OCI-LY3 (cell line): ENCODE measurements around the gene DOCK6.

Experiments
- H2AFZ ChIP-seq: fragments of 200-600, 300-600 bp; shearing (Covaris generic); 2 replicates; pipeline ENCODE4 v1.6.0; 2014; ENCODE audit warnings: antibody characterized with exemption, low read depth, low read length
- H3K27ac ChIP-seq: fragments of 200-600, 300-600 bp; sonication (generic); 2 replicates; pipeline ENCODE4 v1.5.1; 2014; ENCODE audit warnings: mild to moderate bottlenecking, low read length, moderate library complexity, mixed read lengths
- H3K27me3 ChIP-seq: fragments of 200-600, 300-600 bp; sonication (generic); 2 replicates; pipeline ENCODE4 v1.6.1; 2014; ENCODE audit warnings: low read depth, low read length, mixed read lengths
- H3K36me3 ChIP-seq: fragments of 200-600, 300-600 bp; sonication (generic); replicated peaks from 2 replicates; pipeline ENCODE3; 2014; ENCODE audit warnings: low read depth, low read length, mixed read lengths
- H3K4me1 ChIP-seq: fragments of 300-600, 200-600 bp; sonication (generic); 2 replicates; pipeline ENCODE4 v1.6.1; 2014; ENCODE audit warnings: low read length, mixed read lengths
- H3K4me2 ChIP-seq: fragments of 200-600, 300-600 bp; sonication (generic); 2 replicates; pipeline ENCODE4 v1.6.1; 2014; ENCODE audit warnings: low read length, mixed read lengths
- H3K4me3 ChIP-seq: fragments of 300-600, 200-600 bp; sonication (generic); 2 replicates; pipeline ENCODE4 v1.5.1; 2014; ENCODE audit warnings: antibody characterized with exemption, mild to moderate bottlenecking, low read length, moderate library complexity
- H3K79me2 ChIP-seq: fragments of 300-600, 200-600 bp; shearing (Covaris generic); 2 replicates; pipeline ENCODE4 v1.6.1; 2014; ENCODE audit warnings: mild to moderate bottlenecking, low read length, mixed read lengths
- H3K9ac ChIP-seq: fragments of 300-600, 200-600 bp; shearing (Covaris generic); 2 replicates; pipeline ENCODE4 v1.6.0; 2014; ENCODE audit warnings: mild to moderate bottlenecking, low read length, moderate library complexity
- H3K9me3 ChIP-seq: fragments of 200-600, 300-600 bp; shearing (Covaris generic); 2 replicates; pipeline ENCODE4 v1.6.1; 2014; ENCODE audit warnings: low read length, mixed read lengths; ENCODE audit not compliant: insufficient read depth
- H4K20me1 ChIP-seq: fragments of 200-600, 300-600 bp; sonication (generic); 2 replicates; pipeline ENCODE4 v1.6.1; 2016; ENCODE audit warnings: low read length, mixed read lengths; ENCODE audit not compliant: insufficient read depth
- CTCF ChIP-seq: fragments of 200-600, 300-600 bp; sonication (generic); IDR thresholded peaks from 2 replicates; pipeline ENCODE4 v1.5.1; 2014; ENCODE audit warnings: antibody characterized with exemption, low read length, low read depth
- EZH2phosphoT487 ChIP-seq: fragments of 200-600 bp; shearing (Covaris generic); IDR thresholded peaks from 2 replicates; pipeline ENCODE4 v1.6.1; 2018; ENCODE audit warnings: antibody characterized with exemption, mixed run types, low read depth

Gene DOCK6

GRCh38 chr19:11238041-11238440 is 24.3 kb downstream of the DOCK6 start:
- Histone ChIP-seq H2AFZ (no peak overlapping the region), H3K4me2 (no peak overlapping the region)

GRCh38 chr19:11237321-11237720 is 25.0 kb downstream of the DOCK6 start:
- Histone ChIP-seq H3K79me2 (no peaks in the 10 kb centered on the region), H3K27ac (no peak overlapping the region), H3K9ac (no peak overlapping the region), H3K4me1 (no peaks in the 10 kb centered on the region), H3K4me2 (no peak overlapping the region), H2AFZ (no peak overlapping the region), H3K4me3 (no peak overlapping the region), H3K36me3 (peaks cover 8% of the 10 kb centered on the region), H4K20me1 (no peaks in the 10 kb centered on the region), H3K9me3 (no peaks in the 10 kb centered on the region), H3K27me3 (no peaks in the 10 kb centered on the region)
- TF ChIP-seq EZH2phosphoT487 = no peak
- no peak for TF ChIP-seq CTCF

More at GRCh38 chr19:11238041-11238440, 24.3 kb downstream of the DOCK6 start:
- Histone ChIP-seq H3K36me3 (peaks cover 6% of the 10 kb centered on the region), H3K79me2 (no peaks in the 10 kb centered on the region), H3K9ac (no peak overlapping the region), H3K27me3 (no peaks in the 10 kb centered on the region), H4K20me1 (no peaks in the 10 kb centered on the region), H3K4me3 (no peak overlapping the region), H3K27ac (no peak overlapping the region), H3K9me3 (no peaks in the 10 kb centered on the region), H3K4me1 (no peaks in the 10 kb centered on the region)
- TF ChIP-seq CTCF = no peak
- TF ChIP-seq EZH2phosphoT487 = no peak

- H3K9me3 ChIP-seq = no peaks in the 10 kb centered on the region
- no peaks in the 10 kb centered on the region for H4K20me1 ChIP-seq
- H3K4me2 ChIP-seq = no peak overlapping the region
- H3K4me3 ChIP-seq = no peak overlapping the region
- no peak overlapping the region for H3K9ac ChIP-seq
- H3K27ac ChIP-seq = no peak overlapping the region
- peaks cover 10% of the 10 kb centered on the region for H3K36me3 ChIP-seq
- H3K27me3 ChIP-seq = no peaks in the 10 kb centered on the region
- no peaks in the 10 kb centered on the region for H3K4me1 ChIP-seq
- no peak for TF ChIP-seq EZH2phosphoT487
- TF ChIP-seq CTCF = no peak
- H3K79me2 ChIP-seq = no peaks in the 10 kb centered on the region
- no peak overlapping the region for H2AFZ ChIP-seq
Observed at GRCh38 chr19:11236324-11237301, 25.7 kb downstream of the DOCK6 start.

- Histone ChIP-seq H3K9ac (no peak overlapping the region), H3K9me3 (no peaks in the 10 kb centered on the region), H3K79me2 (no peaks in the 10 kb centered on the region), H3K4me2 (no peak overlapping the region), H3K4me3 (no peak overlapping the region), H3K27ac (no peak overlapping the region), H2AFZ (no peak overlapping the region), H4K20me1 (no peaks in the 10 kb centered on the region), H3K27me3 (no peaks in the 10 kb centered on the region), H3K4me1 (no peaks in the 10 kb centered on the region), H3K36me3 (peaks cover 10% of the 10 kb centered on the region)
- TF ChIP-seq CTCF (0 out of 2 replicates have a peak, but pooled peaks have one; percentile 14), EZH2phosphoT487 (no peak)
Observed at GRCh38 chr19:11234486-11235075, 27.7 kb downstream of the DOCK6 start.
